Tibial nerve (tissue), 4 donors: ENCODE measurements around the gene FGF5.

Experiments used
- EP300 ChIP-seq, 2 donors: sonication (generic); formaldehyde crosslinking; IDR thresholded peaks; one replicate each; pipeline ENCODE4 v1.6.1; 2017; ENCODE audit warnings: antibody characterized with exemption in 2 of 2, mild to moderate bottlenecking in 1 of 2
- POLR2A ChIP-seq, 2 donors: fragments of 450-650 bp; IDR thresholded peaks; one replicate each; pipeline ENCODE4 v1.6.1; 2017; ENCODE audit warnings: antibody characterized with exemption in 2 of 2, mild to moderate bottlenecking in 2 of 2, moderate library complexity in 2 of 2
- TF ChIP-seq, protein P1 (sequence below), 5 experiments: fragments of 200-600 bp in 3 of 5; fragments of 450-650 bp in 2 of 5; sonication (generic) in 3 of 5; IDR thresholded peaks; one replicate each; pipeline ENCODE4 v1.5.1; 2016 to 2019; ENCODE audit warnings: antibody characterized with exemption in 5 of 5, mild to moderate bottlenecking in 3 of 5, moderate library complexity in 2 of 5

DNA sequence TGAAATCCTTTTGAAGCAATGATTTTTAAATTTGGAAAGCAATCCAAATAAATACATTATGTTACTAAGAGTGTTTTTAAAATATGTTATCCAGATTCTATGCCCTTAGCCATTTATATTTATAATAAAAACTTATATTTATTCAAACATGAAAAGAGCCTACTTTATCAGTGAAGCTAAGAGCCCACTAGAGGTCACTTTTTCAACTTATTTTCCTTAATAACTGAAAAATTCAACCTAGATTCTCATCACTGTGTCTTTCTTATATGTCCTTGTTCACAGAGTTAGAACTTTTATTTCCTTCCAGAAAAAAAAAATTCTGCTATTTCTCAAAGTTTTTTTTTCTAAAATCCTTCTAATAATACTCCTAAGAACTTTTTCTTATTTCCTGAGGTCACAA, 45.3 kb upstream of the FGF5 start:
- TF ChIP-seq, protein P1, sequence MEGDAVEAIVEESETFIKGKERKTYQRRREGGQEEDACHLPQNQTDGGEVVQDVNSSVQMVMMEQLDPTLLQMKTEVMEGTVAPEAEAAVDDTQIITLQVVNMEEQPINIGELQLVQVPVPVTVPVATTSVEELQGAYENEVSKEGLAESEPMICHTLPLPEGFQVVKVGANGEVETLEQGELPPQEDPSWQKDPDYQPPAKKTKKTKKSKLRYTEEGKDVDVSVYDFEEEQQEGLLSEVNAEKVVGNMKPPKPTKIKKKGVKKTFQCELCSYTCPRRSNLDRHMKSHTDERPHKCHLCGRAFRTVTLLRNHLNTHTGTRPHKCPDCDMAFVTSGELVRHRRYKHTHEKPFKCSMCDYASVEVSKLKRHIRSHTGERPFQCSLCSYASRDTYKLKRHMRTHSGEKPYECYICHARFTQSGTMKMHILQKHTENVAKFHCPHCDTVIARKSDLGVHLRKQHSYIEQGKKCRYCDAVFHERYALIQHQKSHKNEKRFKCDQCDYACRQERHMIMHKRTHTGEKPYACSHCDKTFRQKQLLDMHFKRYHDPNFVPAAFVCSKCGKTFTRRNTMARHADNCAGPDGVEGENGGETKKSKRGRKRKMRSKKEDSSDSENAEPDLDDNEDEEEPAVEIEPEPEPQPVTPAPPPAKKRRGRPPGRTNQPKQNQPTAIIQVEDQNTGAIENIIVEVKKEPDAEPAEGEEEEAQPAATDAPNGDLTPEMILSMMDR (IDR thresholded peaks at IDR 0.05), result peak in 1 of 5 experiments; percentile 11
- TF ChIP-seq EP300 (IDR thresholded peaks at IDR 0.05), result no peak
- no peak for TF ChIP-seq POLR2A (IDR thresholded peaks at IDR 0.05)
